ENCODE results near the gene DOCK1.

Gene DOCK1

DNA sequence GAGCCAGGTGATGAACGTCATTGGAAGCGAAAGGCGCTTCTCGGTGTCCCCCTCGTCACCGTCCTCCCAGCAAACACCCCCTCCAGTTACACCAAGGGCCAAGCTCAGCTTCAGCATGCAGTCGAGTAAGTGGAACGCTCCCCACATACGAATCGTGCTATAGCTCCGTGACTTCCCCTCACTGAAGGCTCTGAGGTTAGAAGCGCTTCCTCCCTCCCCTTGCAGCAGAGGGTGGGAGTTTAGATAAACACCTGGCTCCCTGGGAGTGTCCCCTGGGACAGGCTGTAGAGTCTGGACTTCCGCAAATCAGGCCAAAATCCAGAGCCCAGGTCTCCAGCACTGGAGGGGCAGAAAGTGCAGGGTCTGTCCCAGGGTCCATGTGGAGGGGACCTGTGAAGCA lies 538.9 kb downstream of the DOCK1 start:
- TF ChIP-seq TAF1 (IDR thresholded peaks at IDR 0.05; ENCODE audit: low read depth, low read length) (no peak), POU2F2 (IDR thresholded peaks at IDR 0.05; ENCODE audit: low read depth, low read length) (no peak), PAX5 (IDR thresholded peaks at IDR 0.05; ENCODE audit: insufficient read depth, low read length, severe bottlenecking) (no peak), SPI1 (IDR thresholded peaks at IDR 0.05; ENCODE audit: low read depth, low read length) (no peak), POLR2A (IDR thresholded peaks at IDR 0.05; ENCODE audit: low read depth, low read length) (no peak), POLR2AphosphoS5 (IDR thresholded peaks at IDR 0.05; ENCODE audit: low read depth, low read length) (no peak)
- no peak for DNase-seq (ENCODE audit: insufficient read length, low spot score)
- FAIRE-seq: no peak

DNA sequence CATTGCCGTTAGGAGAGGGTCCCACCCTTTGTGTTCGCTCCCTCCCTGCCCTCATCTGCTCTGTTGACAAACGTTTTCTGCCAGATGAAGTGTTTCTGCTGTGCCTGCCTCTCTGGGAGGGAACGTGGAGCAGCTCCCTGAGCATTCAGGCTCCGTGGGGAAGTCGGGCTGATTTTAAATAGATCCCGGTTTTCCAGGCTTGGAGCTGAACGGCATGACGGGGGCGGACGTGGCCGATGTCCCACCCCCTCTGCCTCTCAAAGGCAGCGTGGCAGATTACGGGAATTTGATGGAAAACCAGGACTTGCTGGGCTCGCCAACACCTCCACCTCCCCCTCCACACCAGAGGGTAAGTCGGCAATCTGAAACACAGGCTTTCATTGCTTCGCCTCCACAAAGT lies 542.0 kb downstream of the DOCK1 start:
- DNase-seq (ENCODE audit: insufficient read length, low spot score) (no peak), FAIRE-seq (no peak)
- TF ChIP-seq POU2F2 (IDR thresholded peaks at IDR 0.05; ENCODE audit: low read depth, low read length): no peak
- no peak for TF ChIP-seq POLR2AphosphoS5 (IDR thresholded peaks at IDR 0.05; ENCODE audit: low read depth, low read length)
- no peak for TF ChIP-seq SPI1 (IDR thresholded peaks at IDR 0.05; ENCODE audit: low read depth, low read length)
- TF ChIP-seq TAF1 (IDR thresholded peaks at IDR 0.05; ENCODE audit: low read depth, low read length): no peak

DNA sequence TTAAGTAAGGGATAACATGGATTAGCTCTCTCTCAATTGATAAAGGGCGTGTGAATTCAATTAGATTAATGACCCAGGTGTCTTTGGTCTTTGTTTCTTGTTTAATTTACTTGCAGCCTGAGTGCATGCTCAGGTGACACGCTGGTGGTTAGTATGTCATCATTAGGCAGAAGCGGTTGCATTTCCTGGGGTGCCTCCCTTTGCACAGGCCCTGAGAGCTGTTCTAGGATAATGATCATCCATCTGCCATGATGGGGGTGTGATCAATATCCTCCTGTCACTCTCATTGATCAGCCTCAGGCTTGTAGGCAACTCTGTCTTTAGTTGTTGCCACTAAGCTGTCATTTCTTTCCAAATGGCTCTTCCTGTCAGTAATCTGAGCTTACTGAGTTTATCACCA lies 544.3 kb downstream of the DOCK1 start:
- FAIRE-seq (no peak), DNase-seq (ENCODE audit: insufficient read length, low spot score) (no peak)

DNA sequence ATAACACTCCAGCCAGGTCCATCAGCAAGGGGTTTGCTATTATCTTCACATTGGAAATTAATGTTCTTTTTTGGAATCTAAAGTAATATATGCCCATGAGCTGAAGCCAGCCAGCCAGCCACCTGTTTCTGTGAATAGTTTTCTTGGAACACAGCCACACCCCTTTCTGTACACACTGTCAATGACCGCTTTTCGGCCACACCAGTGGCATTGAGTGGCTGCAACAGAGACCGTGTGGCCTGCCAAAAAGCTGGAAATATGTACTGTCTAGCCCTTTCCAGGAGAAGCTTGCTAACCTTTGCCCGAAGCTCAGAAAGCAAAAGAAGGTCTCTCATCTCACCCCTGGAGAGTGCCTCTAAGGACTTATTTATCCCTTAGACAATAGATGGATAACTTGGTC lies 545.4 kb downstream of the DOCK1 start:
- TF ChIP-seq PAX5 (IDR thresholded peaks at IDR 0.05; ENCODE audit: insufficient read depth, low read length, severe bottlenecking): no peak
- no peak for TF ChIP-seq TAF1 (IDR thresholded peaks at IDR 0.05; ENCODE audit: low read depth, low read length)
- TF ChIP-seq POLR2AphosphoS5 (IDR thresholded peaks at IDR 0.05; ENCODE audit: low read depth, low read length): no peak
- TF ChIP-seq POLR2A (IDR thresholded peaks at IDR 0.05; ENCODE audit: low read depth, low read length): no peak
- no peak for TF ChIP-seq SPI1 (IDR thresholded peaks at IDR 0.05; ENCODE audit: low read depth, low read length)
- TF ChIP-seq POU2F2 (IDR thresholded peaks at IDR 0.05; ENCODE audit: low read depth, low read length): no peak
- DNase-seq (ENCODE audit: insufficient read length, low spot score): no peak
- FAIRE-seq: no peak

More for the DNA sequence above, 544.3 kb downstream of the DOCK1 start:
- no peak for TF ChIP-seq PAX5 (IDR thresholded peaks at IDR 0.05; ENCODE audit: insufficient read depth, low read length, severe bottlenecking)
- no peak for TF ChIP-seq TAF1 (IDR thresholded peaks at IDR 0.05; ENCODE audit: low read depth, low read length)
- no peak for TF ChIP-seq POLR2AphosphoS5 (IDR thresholded peaks at IDR 0.05; ENCODE audit: low read depth, low read length)
- TF ChIP-seq SPI1 (IDR thresholded peaks at IDR 0.05; ENCODE audit: low read depth, low read length): no peak
- TF ChIP-seq POLR2A (IDR thresholded peaks at IDR 0.05; ENCODE audit: low read depth, low read length): no peak
- TF ChIP-seq POU2F2 (IDR thresholded peaks at IDR 0.05; ENCODE audit: low read depth, low read length): no peak

DNA sequence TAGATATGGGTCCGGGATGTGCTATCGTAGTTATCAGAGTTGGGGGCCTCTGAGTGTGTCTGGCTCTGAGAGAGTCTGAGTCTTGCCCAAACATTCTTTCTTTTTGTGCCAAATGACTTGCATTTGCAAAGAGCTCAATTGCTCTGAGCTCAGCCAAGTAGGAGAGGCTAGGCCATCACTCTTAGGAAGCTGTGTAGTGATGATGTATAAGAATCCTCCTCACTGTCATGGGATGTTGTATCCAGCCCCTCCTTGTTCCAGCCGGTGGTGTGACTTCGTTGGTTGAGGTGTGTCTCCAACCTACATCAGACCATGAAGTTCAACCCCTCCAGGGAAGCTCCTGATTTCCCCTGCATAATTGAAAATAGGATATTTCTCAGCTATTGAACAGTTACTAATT lies 546.4 kb downstream of the DOCK1 start:
- FAIRE-seq (no peak), DNase-seq (ENCODE audit: insufficient read length, low spot score) (no peak)
- TF ChIP-seq POLR2AphosphoS5 (IDR thresholded peaks at IDR 0.05; ENCODE audit: low read depth, low read length): no peak
- no peak for TF ChIP-seq SPI1 (IDR thresholded peaks at IDR 0.05; ENCODE audit: low read depth, low read length)
- no peak for TF ChIP-seq POLR2A (IDR thresholded peaks at IDR 0.05; ENCODE audit: low read depth, low read length)
- no peak for TF ChIP-seq TAF1 (IDR thresholded peaks at IDR 0.05; ENCODE audit: low read depth, low read length)
- TF ChIP-seq POU2F2 (IDR thresholded peaks at IDR 0.05; ENCODE audit: low read depth, low read length): no peak
- TF ChIP-seq PAX5 (IDR thresholded peaks at IDR 0.05; ENCODE audit: insufficient read depth, low read length, severe bottlenecking): no peak

DNA sequence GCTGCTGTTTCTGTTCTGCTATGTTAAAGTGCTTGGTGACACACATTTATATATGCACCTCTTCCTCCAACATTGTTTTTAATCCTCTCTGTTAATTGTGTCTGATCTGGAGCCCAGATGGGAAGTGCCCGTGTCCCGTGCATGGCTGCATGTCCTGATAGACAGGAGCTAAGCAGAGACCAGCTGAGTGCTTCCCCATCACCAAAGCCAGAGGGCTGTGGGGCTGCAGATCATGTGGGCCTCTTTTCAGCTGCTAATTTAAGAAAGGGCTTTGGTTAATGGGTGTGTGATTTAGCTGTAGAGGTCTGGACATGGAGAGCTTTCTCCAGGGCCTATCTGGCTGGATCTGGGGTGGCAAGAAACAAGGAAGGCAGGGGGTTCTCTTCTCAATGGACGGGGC lies 547.3 kb downstream of the DOCK1 start:
- no peak for FAIRE-seq
- DNase-seq (ENCODE audit: insufficient read length, low spot score): no peak
- TF ChIP-seq SPI1 (IDR thresholded peaks at IDR 0.05; ENCODE audit: low read depth, low read length) (no peak), POLR2A (IDR thresholded peaks at IDR 0.05; ENCODE audit: low read depth, low read length) (no peak), TAF1 (IDR thresholded peaks at IDR 0.05; ENCODE audit: low read depth, low read length) (no peak), PAX5 (IDR thresholded peaks at IDR 0.05; ENCODE audit: insufficient read depth, low read length, severe bottlenecking) (no peak), POLR2AphosphoS5 (IDR thresholded peaks at IDR 0.05; ENCODE audit: low read depth, low read length) (no peak), POU2F2 (IDR thresholded peaks at IDR 0.05; ENCODE audit: low read depth, low read length) (no peak)

DNA sequence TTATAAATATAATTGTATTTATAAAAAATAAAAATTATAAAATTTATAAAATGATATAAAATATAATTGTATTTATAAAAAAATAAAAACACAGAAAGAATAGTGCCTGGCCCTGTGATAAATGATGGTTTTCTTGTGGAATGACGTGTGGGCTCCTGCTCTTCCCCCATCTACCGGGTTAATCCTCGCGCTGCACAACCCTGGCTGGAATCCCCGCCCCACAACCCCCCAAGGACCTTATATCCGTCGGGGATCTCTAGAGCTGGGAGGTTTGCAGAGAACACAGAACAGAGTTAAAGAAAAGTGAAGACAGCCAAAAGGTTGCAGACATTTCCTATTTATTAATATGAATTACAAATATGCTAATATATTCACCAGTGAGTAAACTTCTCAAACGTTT lies 548.5 kb downstream of the DOCK1 start:
- no peak for TF ChIP-seq POU2F2 (IDR thresholded peaks at IDR 0.05; ENCODE audit: low read depth, low read length)
- no peak for TF ChIP-seq TAF1 (IDR thresholded peaks at IDR 0.05; ENCODE audit: low read depth, low read length)
- no peak for TF ChIP-seq POLR2AphosphoS5 (IDR thresholded peaks at IDR 0.05; ENCODE audit: low read depth, low read length)
- no peak for TF ChIP-seq SPI1 (IDR thresholded peaks at IDR 0.05; ENCODE audit: low read depth, low read length)
- DNase-seq (ENCODE audit: insufficient read length, low spot score): no peak
- no peak for FAIRE-seq

DNA sequence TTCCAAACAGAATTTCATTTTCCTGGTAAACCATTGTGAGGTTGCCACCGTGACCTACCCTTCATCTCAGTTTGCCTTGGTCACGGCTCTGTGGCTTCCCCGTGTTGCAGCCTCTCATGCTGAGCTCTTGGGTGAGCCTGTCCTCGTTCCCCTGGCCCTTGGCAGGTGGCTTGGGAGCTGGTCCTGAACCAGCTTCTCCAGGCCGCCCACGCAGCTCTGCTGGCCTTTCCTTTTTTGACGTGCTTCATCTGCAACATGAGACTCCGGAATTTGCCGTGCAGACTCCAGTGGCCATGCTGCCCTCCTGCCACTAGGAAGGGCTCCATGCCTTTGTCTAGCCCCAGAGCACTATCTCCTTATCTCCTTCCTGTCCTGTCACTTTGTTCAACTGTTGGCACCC lies 550.9 kb downstream of the DOCK1 start:
- no peak for DNase-seq (ENCODE audit: insufficient read length, low spot score)
- no peak for TF ChIP-seq TAF1 (IDR thresholded peaks at IDR 0.05; ENCODE audit: low read depth, low read length)
- no peak for TF ChIP-seq PAX5 (IDR thresholded peaks at IDR 0.05; ENCODE audit: insufficient read depth, low read length, severe bottlenecking)
- TF ChIP-seq POU2F2 (IDR thresholded peaks at IDR 0.05; ENCODE audit: low read depth, low read length): no peak
- no peak for TF ChIP-seq POLR2AphosphoS5 (IDR thresholded peaks at IDR 0.05; ENCODE audit: low read depth, low read length)
- TF ChIP-seq SPI1 (IDR thresholded peaks at IDR 0.05; ENCODE audit: low read depth, low read length): no peak
- no peak for TF ChIP-seq POLR2A (IDR thresholded peaks at IDR 0.05; ENCODE audit: low read depth, low read length)

DNA sequence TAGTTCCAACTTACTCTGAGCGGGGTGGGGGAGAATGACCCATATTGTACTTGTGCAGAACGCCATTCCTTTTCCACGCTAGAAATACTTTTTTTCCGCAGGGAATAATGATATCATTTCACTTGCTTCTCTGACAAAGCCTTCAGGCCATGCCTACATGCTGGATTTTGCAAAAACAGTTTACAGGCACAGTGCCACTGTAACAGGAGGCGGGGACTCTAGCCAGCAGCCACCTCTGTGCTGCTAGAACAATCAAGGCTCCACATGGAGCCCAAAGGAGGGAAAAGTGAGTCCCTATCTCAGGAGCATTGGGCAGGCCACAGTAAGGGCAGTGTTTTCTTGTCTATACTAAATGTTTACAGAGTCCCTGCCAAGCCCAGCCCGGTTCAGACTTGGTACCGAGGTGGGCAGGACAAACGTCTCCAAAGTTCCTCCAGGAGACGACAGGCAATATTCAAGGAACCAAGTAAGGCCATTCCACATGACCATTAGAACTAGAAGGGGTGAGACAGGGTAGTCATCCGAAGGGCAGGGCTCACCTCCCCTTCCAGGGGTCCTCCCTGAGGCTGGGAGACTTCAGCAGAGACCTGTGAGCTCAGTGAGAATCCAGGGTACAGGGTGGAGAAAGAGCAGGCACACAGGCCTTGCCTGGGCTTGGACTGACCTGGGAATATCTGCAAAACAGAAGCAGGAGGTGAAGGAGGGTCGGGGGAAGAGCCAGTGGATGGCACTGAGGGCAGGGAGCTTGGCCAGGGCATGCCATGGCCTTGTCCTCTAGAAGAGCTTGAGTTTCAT lies 553.0 kb downstream of the DOCK1 start:
- no peak for DNase-seq (ENCODE audit: insufficient read length, low spot score)
- FAIRE-seq: no peak
- no peak for TF ChIP-seq POLR2AphosphoS5 (IDR thresholded peaks at IDR 0.05; ENCODE audit: low read depth, low read length)
- no peak for TF ChIP-seq PAX5 (IDR thresholded peaks at IDR 0.05; ENCODE audit: insufficient read depth, low read length, severe bottlenecking)
- no peak for TF ChIP-seq TAF1 (IDR thresholded peaks at IDR 0.05; ENCODE audit: low read depth, low read length)

More for the DNA sequence above, 550.9 kb downstream of the DOCK1 start:
- FAIRE-seq: no peak

DNA sequence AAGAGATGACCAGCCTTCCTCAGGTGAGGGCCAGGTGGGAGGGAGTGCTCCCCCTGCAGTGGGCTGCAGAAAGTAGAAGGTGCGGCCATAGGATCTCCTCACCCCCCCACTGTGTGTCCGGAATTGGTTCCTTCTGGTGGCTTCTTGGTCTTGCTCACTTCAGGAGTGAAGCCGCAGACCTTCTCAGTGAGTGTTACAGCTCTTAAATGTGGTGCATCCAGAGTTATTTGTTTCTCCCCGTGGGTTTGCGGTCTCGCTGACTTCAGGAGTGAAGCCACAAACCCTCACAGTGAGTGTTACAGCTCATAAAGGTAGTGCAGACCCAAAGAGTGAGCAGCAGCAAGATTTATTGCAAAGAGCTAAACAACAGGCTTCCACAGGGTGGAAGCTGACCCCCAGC lies 553.6 kb downstream of the DOCK1 start:
- FAIRE-seq: no peak

More for the DNA sequence above, 553.6 kb downstream of the DOCK1 start:
- no peak for TF ChIP-seq POU2F2 (IDR thresholded peaks at IDR 0.05; ENCODE audit: low read depth, low read length)
- no peak for TF ChIP-seq POLR2A (IDR thresholded peaks at IDR 0.05; ENCODE audit: low read depth, low read length)
- no peak for TF ChIP-seq PAX5 (IDR thresholded peaks at IDR 0.05; ENCODE audit: insufficient read depth, low read length, severe bottlenecking)
- TF ChIP-seq TAF1 (IDR thresholded peaks at IDR 0.05; ENCODE audit: low read depth, low read length): no peak
- TF ChIP-seq POLR2AphosphoS5 (IDR thresholded peaks at IDR 0.05; ENCODE audit: low read depth, low read length): no peak
- TF ChIP-seq SPI1 (IDR thresholded peaks at IDR 0.05; ENCODE audit: low read depth, low read length): no peak
- DNase-seq (ENCODE audit: insufficient read length, low spot score): no peak

Measured in GM12891 (cell line).